Endothelial cell of umbilical vein (primary cell): ENCODE results near the gene MGAT5. TPM values are rescaled to one million over a fixed set of nuclear protein-coding genes. Genes with fewer than 3 reads are reported as not detected.

Experiments used
- BruUV-seq: library from RNA; stranded (reverse); fragments of 400-500 nt; replicated peaks from 2 replicates; lab custom pipeline; 2021; lab: Mats Ljungman, UMichigan
- CTCF ChIA-PET: fragments of 300-600, 350-600 bp; sonication (Branson Sonifier 250); formaldehyde crosslinking; loops from one replicate; lab custom pipeline; 2021; ENCODE audit warnings: antibody characterized with exemption, inconsistent platforms; lab: Charles Lee
- POLR2A ChIA-PET: fragments of 300-600, 350-600 bp; sonication (Branson Sonifier 250); formaldehyde crosslinking; loops from one replicate; lab custom pipeline; 2021; ENCODE audit warnings: antibody characterized with exemption, inconsistent platforms; lab: Charles Lee
- DNase-seq: peaks from one replicate; pipeline ENCODE4 v3.0.0-alpha.2; 2011; ENCODE audit warnings: low read depth, low spot score
- FAIRE-seq: peaks from 2 replicates; lab custom pipeline; 2011; peaks lifted over from hg19 to GRCh38; lab: Jason Lieb, UNC
- H2AFZ ChIP-seq: 2 replicates; pipeline ENCODE4 v1.6.0; 2012; ENCODE audit warnings: low read depth, low read length, control low read depth, inconsistent platforms
- H3K27ac ChIP-seq: 2 replicates; pipeline ENCODE4 v1.5.1; 2011; ENCODE audit warnings: low read depth, mild to moderate bottlenecking, control low read depth, low read length, moderate library complexity; ENCODE audit not compliant: insufficient read depth
- H3K27me3 ChIP-seq, 2 experiments: 2 replicates each; pipeline versions ENCODE4 v1.6.0 to v1.6.1; 2011; ENCODE audit warnings: low read length in 2 of 2, mixed read lengths in 1 of 2; ENCODE audit not compliant: control insufficient read depth in 2 of 2, insufficient read depth in 2 of 2
- H3K36me3 ChIP-seq, 2 experiments: 2 replicates in 1 of 2; 3 replicates in 1 of 2; pipeline ENCODE4 v1.5.1; 2011; ENCODE audit warnings: low read length in 2 of 2, mild to moderate bottlenecking in 1 of 2, moderate library complexity in 1 of 2; ENCODE audit not compliant: control insufficient read depth in 2 of 2, insufficient read depth in 2 of 2; ENCODE audit errors: extremely low read depth in 1 of 2
- H3K4me1 ChIP-seq: 3 replicates; pipeline ENCODE4 v1.5.1; 2011; ENCODE audit warnings: mild to moderate bottlenecking, low read length; ENCODE audit not compliant: control insufficient read depth, insufficient read depth; ENCODE audit errors: extremely low read depth
- H3K4me2 ChIP-seq: 2 replicates; pipeline ENCODE4 v1.6.1; 2011; ENCODE audit warnings: low read length, control low read depth, mixed read lengths; ENCODE audit not compliant: insufficient read depth
- H3K4me3 ChIP-seq, 3 experiments: fragments of 200-600 bp in 1 of 3; sonication (generic), shearing (Covaris generic) in 1 of 3; replicated peaks in 1 of 3; 2 replicates each; pipeline ENCODE4 v1.5.1; 2011 to 2016; ENCODE audit warnings: control low read depth in 3 of 3, low read length in 3 of 3, mild to moderate bottlenecking in 2 of 3, inconsistent platforms in 1 of 3, low read depth in 1 of 3, moderate library complexity in 1 of 3; ENCODE audit not compliant: insufficient read depth in 1 of 3
- H3K79me2 ChIP-seq: 2 replicates; pipeline ENCODE4 v1.6.0; 2012; ENCODE audit warnings: low read length, inconsistent platforms; ENCODE audit not compliant: control insufficient read depth, insufficient read depth
- H3K9ac ChIP-seq: replicated peaks from 2 replicates; pipeline ENCODE3; 2011; ENCODE audit warnings: low read length, control low read depth; ENCODE audit not compliant: insufficient read depth; ENCODE audit errors: extremely low read depth
- H3K9me1 ChIP-seq: replicated peaks from 3 replicates; pipeline ENCODE4 v1.6.0; 2011; ENCODE audit warnings: mild to moderate bottlenecking, low read length; ENCODE audit not compliant: control insufficient read depth, insufficient read depth; ENCODE audit errors: extremely low read depth
- H3K9me3 ChIP-seq: replicated peaks from 2 replicates; pipeline ENCODE4 v1.5.1; 2012; ENCODE audit warnings: low read length, inconsistent platforms; ENCODE audit not compliant: control insufficient read depth, insufficient read depth
- H4K20me1 ChIP-seq: replicated peaks from 2 replicates; pipeline ENCODE3; 2011; ENCODE audit warnings: mild to moderate bottlenecking, low read length; ENCODE audit not compliant: control insufficient read depth, insufficient read depth; ENCODE audit errors: extremely low read depth
- CTCF ChIP-seq, 2 donors: IDR thresholded peaks; 1 replicate in 1 of 2; 2 replicates in 1 of 2; pipeline ENCODE4 v1.5.1; 2011; ENCODE audit warnings: low read length in 2 of 2, mild to moderate bottlenecking in 2 of 2, moderate library complexity in 2 of 2, control low read depth in 1 of 2, inconsistent platforms in 1 of 2, low read depth in 1 of 2; ENCODE audit not compliant: insufficient read depth in 1 of 2; ENCODE audit errors: extremely low read depth in 1 of 2
- EZH2 ChIP-seq: IDR thresholded peaks from 2 replicates; pipeline ENCODE4 v1.6.1; 2012; ENCODE audit warnings: borderline replicate concordance, low read depth, mild to moderate bottlenecking, moderate library complexity, low read length, inconsistent platforms; ENCODE audit not compliant: severe bottlenecking
- FOS ChIP-seq: IDR thresholded peaks from 2 replicates; pipeline ENCODE4 v1.6.1; 2011; ENCODE audit warnings: mild to moderate bottlenecking, low read length, moderate library complexity, borderline replicate concordance; ENCODE audit not compliant: insufficient read depth
- GATA2 ChIP-seq: IDR thresholded peaks from 2 replicates; pipeline ENCODE4 v1.7.0; 2011; ENCODE audit warnings: low read depth, mild to moderate bottlenecking, moderate library complexity, mixed read lengths, low read length; ENCODE audit not compliant: insufficient read length, insufficient read depth
- JUN ChIP-seq: IDR thresholded peaks from 2 replicates; pipeline ENCODE4 v1.6.1; 2011; ENCODE audit warnings: borderline replicate concordance, low read depth; ENCODE audit not compliant: insufficient read length, insufficient read depth
- MAX ChIP-seq: IDR thresholded peaks from 2 replicates; pipeline ENCODE4 v1.6.1; 2011; ENCODE audit not compliant: insufficient read depth, insufficient read length
- MYC ChIP-seq: IDR thresholded peaks from one replicate; pipeline ENCODE4 v1.6.1; 2011; ENCODE audit warnings: mild to moderate bottlenecking, low read depth, low read length
- POLR2A ChIP-seq: IDR thresholded peaks from 2 replicates; pipeline ENCODE4 v1.6.1; 2012; ENCODE audit warnings: low read depth, mild to moderate bottlenecking, control low read depth, low read length
- POLR2AphosphoS5 ChIP-seq: IDR thresholded peaks from 2 replicates; pipeline ENCODE4 v1.6.1; 2012; ENCODE audit warnings: low read depth, mild to moderate bottlenecking, control low read depth, low read length, moderate library complexity; ENCODE audit not compliant: insufficient read depth
- dilution Hi-C: fragments of 300-500 bp; cut with MboI; formaldehyde crosslinking; loops from one replicate; pipeline ENCODE4 v1.15.0; 2019; ENCODE audit warnings: low sequenced_read_pairs; ENCODE audit not compliant: extremely low pct_ligation_motif_present
- intact Hi-C: fragments of 100-400 bp; cut with micrococcal nuclease; formaldehyde crosslinking; loops from one replicate; pipeline ENCODE4 v1.10.0; 2022
- polyA plus RNA-seq, 4 experiments: library from polyadenylated mRNA; depleted of rRNA in 3 of 4; stranded (reverse) in 3 of 4; unstranded in 1 of 4; fragments of >200 nt; gene quantifications; 2 replicates each; pipeline versions ENCODE4 v1.2.1 to v1.2.3, GENCODE V29; 2011 to 2012; ENCODE audit warnings: missing spikeins in 1 of 4
- total RNA-seq: library from RNA; stranded (reverse); gene quantifications from 2 replicates; pipeline ENCODE4 v1.2.3, GENCODE V29; 2021

The MGAT5 gene
- total and polyA plus RNA-seq, 2 donors (not counting 3 experiments of a cell fraction or from before 2014, with no cell fraction given): 17.7 to 84.1 TPM

GRCh38 chr2:134231301-134231964 lies 22.4 kb upstream of the MGAT5 start:
- intact Hi-C loops: no loop called here
- Histone ChIP-seq H3K9me3 (no peaks in the 10 kb centered on the region), H3K27ac (no peak overlapping the region), H3K4me3 (no peak overlapping the region), H3K4me2 (no peak overlapping the region), H3K79me2 (peaks cover 16% of the 10 kb centered on the region), H3K36me3 (no peaks in the 10 kb centered on the region), H3K27me3 (no peaks in the 10 kb centered on the region), H3K9ac (no peak overlapping the region), H4K20me1 (peaks cover 5% of the 10 kb centered on the region), H2AFZ (no peak overlapping the region), H3K9me1 (no peaks in the 10 kb centered on the region), H3K4me1 (no peaks in the 10 kb centered on the region)
- dilution Hi-C loops: no loop called here
- FAIRE-seq (no peak), DNase-seq (no peak)
- TF ChIP-seq EZH2 (no peak), POLR2AphosphoS5 (no peak), POLR2A (no peak), FOS (no peak), MAX (no peak)
- ChIA-PET POLR2A (no interaction called here), CTCF (interaction anchor here (0.8 to 2.7 kb wide), 4 partner anchors 11 to 114 kb away, joined by 3 to 8 read pairs (median 6); no protein-coding TSS in a partner anchor)
- BruUV-seq: no TSS peak

GRCh38 chr2:134231965-134232340 lies 21.9 kb upstream of the MGAT5 start:
- no peaks in the 10 kb centered on the region for H3K9me3 ChIP-seq
- dilution Hi-C loops: no loop called here
- CTCF ChIA-PET: interaction anchor here (1.8 to 2.7 kb wide), 2 partner anchors 14 to 113 kb away, joined by 8 read pairs; no protein-coding TSS in a partner anchor
- intact Hi-C loops: no loop called here
- H3K27ac ChIP-seq: no peak overlapping the region
- no peak for FAIRE-seq
- no peak overlapping the region for H3K9ac ChIP-seq
- POLR2A ChIA-PET: no interaction called here
- no peak for TF ChIP-seq GATA2
- TF ChIP-seq POLR2AphosphoS5: no peak
- no peak for TF ChIP-seq MAX
- TF ChIP-seq CTCF (IDR thresholded peaks at IDR 0.05; ENCODE audit: extremely low read depth in 1 of 2, insufficient read depth in 1 of 2, low read depth in 1 of 2, low read length in 2 of 2): no peak
- TF ChIP-seq FOS: no peak
- no peak for TF ChIP-seq POLR2A
- TF ChIP-seq JUN: no peak
- no peak for TF ChIP-seq EZH2
- TF ChIP-seq MYC: no peak
- H3K36me3 ChIP-seq: no peaks in the 10 kb centered on the region
- no TSS peak for BruUV-seq
- no peak overlapping the region for H2AFZ ChIP-seq
- H3K79me2 ChIP-seq: peaks cover 13% of the 10 kb centered on the region
- H3K4me3 ChIP-seq: no peak overlapping the region
- peaks cover 5% of the 10 kb centered on the region for H4K20me1 ChIP-seq
- H3K4me2 ChIP-seq: no peak overlapping the region
- H3K27me3 ChIP-seq: no peaks in the 10 kb centered on the region
- H3K9me1 ChIP-seq: no peaks in the 10 kb centered on the region
- no peaks in the 10 kb centered on the region for H3K4me1 ChIP-seq
- no peak for DNase-seq
